Small intestine (tissue), 7 donors: Measurements from ENCODE around the gene KMT2B. TPM values are rescaled to one million over a fixed set of nuclear protein-coding genes. Genes with fewer than 3 reads are reported as not detected.
A peak's percentile ranks its signal among the peaks of the same experiment; 100 is the strongest.

Experiments used
- DNase-seq, 2 donors: peaks; one replicate each; pipeline versions ENCODE4 v3.0.0 to v3.0.0-alpha.2; 2013
- FAIRE-seq: peaks from 2 replicates; lab custom pipeline; 2012; peaks lifted over from hg19 to GRCh38; lab: Jason Lieb, UNC
- H3K27ac ChIP-seq, 3 donors: one replicate each; pipeline ENCODE4 v1.5.1; 2013; ENCODE audit warnings: low read length in 2 of 3, mild to moderate bottlenecking in 2 of 3, control low read depth in 1 of 3, inconsistent platforms in 1 of 3, low read depth in 1 of 3, moderate library complexity in 1 of 3
- H3K27me3 ChIP-seq, 3 donors: one replicate each; pipeline ENCODE4 v1.6.1; 2013; ENCODE audit warnings: low read length in 3 of 3, inconsistent platforms in 1 of 3; ENCODE audit not compliant: control insufficient read depth in 3 of 3, insufficient read depth in 3 of 3
- H3K36me3 ChIP-seq, 3 donors: one replicate each; pipeline ENCODE4 v1.6.1; 2013; ENCODE audit warnings: low read length in 3 of 3, inconsistent platforms in 1 of 3, low read depth in 1 of 3, mild to moderate bottlenecking in 1 of 3, moderate library complexity in 1 of 3; ENCODE audit not compliant: control insufficient read depth in 3 of 3, insufficient read depth in 2 of 3
- H3K4me1 ChIP-seq, 3 donors: one replicate each; pipeline ENCODE4 v1.6.1; 2013; ENCODE audit warnings: low read length in 2 of 3, inconsistent platforms in 1 of 3, low read depth in 1 of 3, mild to moderate bottlenecking in 1 of 3, moderate library complexity in 1 of 3; ENCODE audit not compliant: control insufficient read depth in 3 of 3, insufficient read depth in 2 of 3
- H3K4me3 ChIP-seq, 3 donors: one replicate each; pipeline ENCODE4 v1.5.1; 2013; ENCODE audit warnings: low read length in 3 of 3, control low read depth in 1 of 3, inconsistent platforms in 1 of 3, low read depth in 1 of 3, mild to moderate bottlenecking in 1 of 3, moderate library complexity in 1 of 3
- H3K9me3 ChIP-seq, 2 donors: one replicate each; pipeline ENCODE4 v1.6.1; 2013; ENCODE audit warnings: low read depth in 1 of 2, low read length in 1 of 2; ENCODE audit not compliant: control insufficient read depth in 2 of 2, insufficient read depth in 1 of 2
- WGBS, 3 donors: extraction: QIAGEN DNeasy Blood & Tissue Kit; methylation state at CpG; one replicate each; pipeline ENCODE4 v1.1.7; 2013; 5-methylcytosine and 5-hydroxymethylcytosine counted together
- polyA plus RNA-seq, 4 donors: library from polyadenylated mRNA; stranded (reverse) in 3 of 4; unstranded in 1 of 4; fragments of 200-250 nt in 3 of 4; fragments of 120-200 nt in 1 of 4; gene quantifications; one replicate each; pipeline versions ENCODE4 v1.2.1 to v1.2.3, GENCODE V29; 2013
- donor health status: healthy with polysubstance abuse.
- donor health status: control.
- donor health status: control.
- donor health status: Bipolar disorder and iron deficiency.
- donor health status: healthy.

KMT2B gene
- polyA plus RNA-seq, 4 donors: 21.6 to 47.9 (median 26.3) TPM

DNA sequence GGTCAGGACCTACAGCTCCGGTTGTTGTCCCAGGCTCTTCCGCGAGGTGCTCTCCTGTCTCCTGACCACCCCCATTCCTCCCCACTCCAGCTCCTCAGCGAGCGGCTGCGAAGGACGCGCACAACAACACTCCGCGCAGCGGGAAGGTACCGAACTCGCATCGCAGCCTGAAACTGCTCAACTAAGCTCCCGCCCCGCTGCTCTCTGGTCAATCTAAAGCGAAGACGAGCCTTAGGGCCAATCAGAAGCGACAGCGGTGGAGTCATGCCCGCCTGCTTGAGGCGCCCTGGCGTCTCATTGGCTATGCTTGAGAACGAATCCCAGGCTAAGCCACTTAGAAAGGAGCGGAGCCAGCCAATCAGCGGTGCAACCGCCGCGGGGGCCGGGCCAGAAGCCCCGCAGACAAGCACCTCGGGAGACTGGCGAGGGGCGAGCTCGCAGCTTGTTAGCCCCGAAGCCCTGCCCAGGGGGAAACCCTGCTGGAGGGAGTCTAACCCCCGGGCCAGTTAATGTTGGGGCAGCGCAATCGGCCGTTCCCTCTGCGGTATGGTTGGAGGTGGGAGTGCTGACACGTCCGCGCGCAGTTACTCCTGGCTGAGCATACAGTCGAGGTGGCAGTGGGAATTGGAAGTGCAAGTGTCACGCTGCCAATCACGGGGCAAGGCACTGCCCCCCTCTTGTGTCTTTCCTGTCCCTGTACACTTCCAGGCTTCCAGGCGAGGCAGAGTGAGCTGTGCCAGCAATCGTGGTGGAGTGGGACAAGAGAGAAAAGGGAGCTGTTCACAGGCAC is 15.4 kb upstream of the KMT2B start:
- Histone ChIP-seq H3K36me3 (no peaks in the 10 kb centered on the region), H3K27ac (peak overlapping the region in 1 of 3 donors; percentile 7), H3K27me3 (peaks cover 0 to 15% (median 0%) of the 10 kb centered on the region in 3 donors), H3K9me3 (no peaks in the 10 kb centered on the region), H3K4me3 (peak overlapping the region; percentile 29 to 55 (median 46)), H3K4me1 (peaks cover 0 to 9% (median 0%) of the 10 kb centered on the region in 3 donors)
- peak; percentile 97 to 98 for DNase-seq
- FAIRE-seq: no peak
- WGBS, 3 donors: 0 to 1% (median 0%) methylated on average over 45 to 50 of the region's 50 CpGs

DNA sequence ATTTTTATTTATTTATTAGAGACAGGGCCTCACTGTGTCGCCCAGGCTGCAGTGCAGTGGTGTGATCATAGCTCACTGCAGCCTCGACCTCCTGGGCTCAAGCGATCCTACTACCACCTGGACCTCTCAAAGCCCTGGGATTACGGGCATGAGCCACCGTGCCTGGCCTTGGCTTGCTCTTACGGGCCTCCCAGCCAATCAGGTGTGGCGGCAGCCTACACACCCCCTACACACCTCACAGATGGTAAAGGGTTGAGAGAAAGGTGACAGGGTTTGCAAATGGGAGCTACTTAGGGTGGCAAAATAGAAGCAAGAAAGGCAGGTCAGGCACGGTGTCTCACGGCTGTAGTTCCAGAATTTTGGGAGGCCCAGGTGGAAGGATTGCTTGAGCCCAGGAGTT is 14.5 kb upstream of the KMT2B start:
- no peak for DNase-seq
- no peaks in the 10 kb centered on the region for H3K9me3 ChIP-seq
- H3K4me1 ChIP-seq: peaks cover 0 to 9% (median 0%) of the 10 kb centered on the region in 3 donors
- no peak overlapping the region for H3K27ac ChIP-seq
- H3K27me3 ChIP-seq: peaks cover 0 to 15% (median 0%) of the 10 kb centered on the region in 3 donors
- H3K4me3 ChIP-seq: no peak overlapping the region
- WGBS, 3 donors: 36 to 50% (median 42%) methylated on average over 9 of the region's 9 CpGs
- no peaks in the 10 kb centered on the region for H3K36me3 ChIP-seq
- no peak for FAIRE-seq

DNA sequence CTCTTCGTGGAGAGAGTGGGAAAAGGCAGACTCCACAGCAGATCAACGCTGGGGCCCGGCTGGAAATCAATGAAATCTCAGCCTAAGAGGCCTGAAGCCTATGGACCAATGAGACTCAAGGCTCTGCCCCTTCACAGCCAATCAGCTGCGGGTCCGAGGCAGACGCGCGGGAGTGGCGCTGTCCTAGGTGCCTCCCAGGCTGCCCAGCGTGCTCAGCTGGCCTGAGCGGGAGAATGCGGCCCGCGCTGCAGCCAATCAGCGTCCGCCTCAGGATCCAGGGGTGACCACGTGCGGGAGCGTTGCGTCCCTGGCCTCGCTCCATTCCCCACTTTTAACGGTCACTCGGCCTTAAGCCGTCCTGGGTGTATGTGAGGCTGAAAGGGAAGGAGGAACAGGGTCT is 13.6 kb upstream of the KMT2B start, which contains the start of gene ZBTB32:
Gene ZBTB32 (plus strand): TSS at position 341 of the 400 bp plus-strand sequence. CDS start 10,069 bp downstream, outside the sequence.
- Histone ChIP-seq H3K4me3 (no peak within 1 kb of the TSS), H3K27me3 (peaks cover 0 to 15% (median 0%) of the 10 kb centered on the region in 3 donors), H3K36me3 (no peaks in the 10 kb centered on the region), H3K9me3 (no peaks in the 10 kb centered on the region), H3K27ac (no peak within 1 kb of the TSS), H3K4me1 (peaks cover 0 to 9% (median 0%) of the 10 kb centered on the region in 3 donors)
- FAIRE-seq (no peak), DNase-seq (peak; percentile 47 to 53)
- WGBS, 3 donors: 29 to 45% (median 37%) methylated on average over 24 of the region's 24 CpGs

GRCh38 chr19:35708391-35708790 is 9.4 kb upstream of the KMT2B start:
- no peak for FAIRE-seq

GRCh38 chr19:35710784-35711723 is 6.7 kb upstream of the KMT2B start:
- H3K4me3 ChIP-seq: no peak overlapping the region
- no peak for FAIRE-seq
- peaks cover 0 to 12% (median 5%) of the 10 kb centered on the region in 3 donors for H3K4me1 ChIP-seq
- H3K27me3 ChIP-seq: peaks cover 0 to 8% (median 0%) of the 10 kb centered on the region in 3 donors
- H3K27ac ChIP-seq: no peak overlapping the region
- WGBS, 3 donors: 44 to 60% (median 52%) methylated on average over 13 of the region's 13 CpGs
- H3K36me3 ChIP-seq: no peaks in the 10 kb centered on the region
- H3K9me3 ChIP-seq: no peaks in the 10 kb centered on the region
- no peak for DNase-seq

More at GRCh38 chr19:35708391-35708790, 9.4 kb upstream of the KMT2B start:
- no peaks in the 10 kb centered on the region for H3K4me1 ChIP-seq
- 86 to 96% (median 90%) methylated on average over 1 of the region's 1 CpG for WGBS, 3 donors
- H3K4me3 ChIP-seq: no peak overlapping the region
- H3K9me3 ChIP-seq: no peaks in the 10 kb centered on the region
- DNase-seq: no peak
- H3K27ac ChIP-seq: no peak overlapping the region
- no peaks in the 10 kb centered on the region for H3K36me3 ChIP-seq
- H3K27me3 ChIP-seq: peaks cover 0 to 17% (median 0%) of the 10 kb centered on the region in 3 donors

- H3K27ac ChIP-seq: no peak overlapping the region
- DNase-seq (no peak), FAIRE-seq (no peak)
- WGBS, 3 donors: 63 to 73% (median 68%) methylated on average over 10 to 11 of the region's 11 CpGs
- peaks cover 0 to 14% (median 5%) of the 10 kb centered on the region in 3 donors for H3K4me1 ChIP-seq
- H3K36me3 ChIP-seq: no peaks in the 10 kb centered on the region
- H3K9me3 ChIP-seq: no peaks in the 10 kb centered on the region
- H3K27me3 ChIP-seq: peaks cover 0 to 8% (median 0%) of the 10 kb centered on the region in 3 donors
- no peak overlapping the region for H3K4me3 ChIP-seq
Measured at GRCh38 chr19:35712567-35713505, 5.0 kb upstream of the KMT2B start.

DNA sequence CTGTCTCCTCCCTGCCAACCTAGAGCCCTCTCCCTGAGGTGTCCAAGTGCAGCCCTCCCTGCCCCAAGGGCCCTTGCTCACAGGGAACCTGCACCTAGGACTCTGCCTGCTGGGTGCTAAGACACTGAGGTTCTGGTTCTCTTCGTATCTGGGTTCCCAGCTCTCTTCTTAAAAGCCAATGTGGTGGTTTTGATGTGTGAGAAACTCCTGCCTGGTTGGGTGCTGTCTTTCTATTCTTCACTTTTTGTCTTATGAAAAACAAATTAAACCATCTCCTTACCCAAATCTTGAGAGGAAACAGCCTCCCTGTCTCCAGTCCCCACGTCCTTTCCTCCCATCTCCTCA is 4.3 kb upstream of the KMT2B start:
- FAIRE-seq (no peak), DNase-seq (no peak)
- Histone ChIP-seq H3K9me3 (no peaks in the 10 kb centered on the region), H3K4me1 (peaks cover 0 to 14% (median 5%) of the 10 kb centered on the region in 3 donors), H3K27ac (no peak overlapping the region), H3K27me3 (peaks cover 0 to 8% (median 0%) of the 10 kb centered on the region in 3 donors), H3K4me3 (no peak overlapping the region), H3K36me3 (no peaks in the 10 kb centered on the region)
- 53 to 73% (median 55%) methylated on average over 2 of the region's 2 CpGs for WGBS, 3 donors
